ENCODE measurements around the gene DSC1.

Gene DSC1

DNA sequence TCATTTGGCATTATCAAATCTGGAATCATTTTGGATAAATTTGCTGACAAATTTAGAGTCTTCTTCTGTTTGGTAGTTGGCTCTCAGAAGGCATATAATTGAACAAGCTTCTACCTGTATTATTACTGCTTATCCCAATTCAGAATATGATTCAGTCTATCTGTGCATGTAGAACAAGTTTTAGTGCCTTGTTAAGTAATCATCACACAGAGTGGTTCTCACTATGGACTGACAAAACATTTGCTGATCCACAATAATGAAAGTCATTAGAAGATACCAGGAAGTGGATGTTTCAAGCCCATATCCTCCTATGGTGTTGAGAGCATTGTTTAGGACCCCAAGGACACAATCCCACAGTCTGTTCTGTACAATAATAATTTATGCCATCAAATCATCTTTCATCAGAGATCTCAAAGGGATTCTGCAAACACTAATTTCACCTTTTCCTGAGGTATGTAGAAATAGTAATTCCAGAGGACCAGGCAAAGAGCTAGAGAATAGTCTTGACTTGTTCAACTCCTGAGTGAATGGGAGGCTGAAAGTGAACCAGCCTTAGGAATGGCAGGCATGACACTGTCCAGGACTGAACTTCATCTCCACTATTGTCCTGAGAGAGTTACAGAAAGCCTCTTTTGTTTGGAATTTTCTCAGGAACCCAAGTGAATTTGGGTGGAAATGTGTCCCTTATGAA is 29.6 kb upstream of the DSC1 start:
- Histone ChIP-seq H3K4me3 (ENCODE audit: low read depth, low read length) (no peak overlapping the region), H3K27me3 (ENCODE audit: control insufficient read depth, insufficient read depth, low read length) (no peaks in the 10 kb centered on the region), H3K27ac (no peak overlapping the region), H3K4me2 (ENCODE audit: low read length) (no peak overlapping the region), H3K4me1 (peaks cover 3% of the 10 kb centered on the region), H3K9ac (no peak overlapping the region), H3K79me2 (no peaks in the 10 kb centered on the region), H2AFZ (no peak overlapping the region), H3K36me3 (ENCODE audit: control insufficient read depth, insufficient read depth, low read length) (no peaks in the 10 kb centered on the region), H3K9me3 (ENCODE audit: control insufficient read depth, low read length) (no peaks in the 10 kb centered on the region)
- TF ChIP-seq, protein P1, sequence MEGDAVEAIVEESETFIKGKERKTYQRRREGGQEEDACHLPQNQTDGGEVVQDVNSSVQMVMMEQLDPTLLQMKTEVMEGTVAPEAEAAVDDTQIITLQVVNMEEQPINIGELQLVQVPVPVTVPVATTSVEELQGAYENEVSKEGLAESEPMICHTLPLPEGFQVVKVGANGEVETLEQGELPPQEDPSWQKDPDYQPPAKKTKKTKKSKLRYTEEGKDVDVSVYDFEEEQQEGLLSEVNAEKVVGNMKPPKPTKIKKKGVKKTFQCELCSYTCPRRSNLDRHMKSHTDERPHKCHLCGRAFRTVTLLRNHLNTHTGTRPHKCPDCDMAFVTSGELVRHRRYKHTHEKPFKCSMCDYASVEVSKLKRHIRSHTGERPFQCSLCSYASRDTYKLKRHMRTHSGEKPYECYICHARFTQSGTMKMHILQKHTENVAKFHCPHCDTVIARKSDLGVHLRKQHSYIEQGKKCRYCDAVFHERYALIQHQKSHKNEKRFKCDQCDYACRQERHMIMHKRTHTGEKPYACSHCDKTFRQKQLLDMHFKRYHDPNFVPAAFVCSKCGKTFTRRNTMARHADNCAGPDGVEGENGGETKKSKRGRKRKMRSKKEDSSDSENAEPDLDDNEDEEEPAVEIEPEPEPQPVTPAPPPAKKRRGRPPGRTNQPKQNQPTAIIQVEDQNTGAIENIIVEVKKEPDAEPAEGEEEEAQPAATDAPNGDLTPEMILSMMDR (IDR thresholded peaks at IDR 0.05) = no peak

DNA sequence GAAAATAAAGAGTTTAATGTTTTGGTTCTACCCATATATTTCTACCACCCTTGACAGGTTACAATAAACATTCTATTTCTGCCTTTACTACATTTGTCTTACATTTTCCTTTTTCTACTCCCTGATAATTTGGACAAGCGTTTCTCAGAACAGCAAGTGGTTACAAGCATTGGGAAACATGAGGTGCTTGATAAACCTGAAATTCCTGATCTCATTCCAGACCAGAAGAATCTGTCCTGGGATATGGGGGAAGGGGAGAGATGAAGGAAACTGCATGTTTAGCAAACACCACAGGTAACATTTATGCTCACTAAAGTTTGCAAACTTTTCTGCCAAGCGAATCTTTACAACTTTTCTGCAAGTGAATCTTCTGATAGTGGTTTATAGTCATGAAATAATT is 28.3 kb upstream of the DSC1 start:
- Histone ChIP-seq H3K4me2 (ENCODE audit: low read length) (no peak overlapping the region), H3K79me2 (no peaks in the 10 kb centered on the region), H3K27ac (no peak overlapping the region), H3K36me3 (ENCODE audit: control insufficient read depth, insufficient read depth, low read length) (no peaks in the 10 kb centered on the region), H3K27me3 (ENCODE audit: control insufficient read depth, insufficient read depth, low read length) (no peaks in the 10 kb centered on the region), H2AFZ (no peak overlapping the region), H3K9me3 (ENCODE audit: control insufficient read depth, low read length) (no peaks in the 10 kb centered on the region), H3K4me3 (ENCODE audit: low read depth, low read length) (no peak overlapping the region), H3K4me1 (peaks cover 3% of the 10 kb centered on the region), H3K9ac (no peak overlapping the region)
- TF ChIP-seq, protein P1 (IDR thresholded peaks at IDR 0.05) = no peak

DNA sequence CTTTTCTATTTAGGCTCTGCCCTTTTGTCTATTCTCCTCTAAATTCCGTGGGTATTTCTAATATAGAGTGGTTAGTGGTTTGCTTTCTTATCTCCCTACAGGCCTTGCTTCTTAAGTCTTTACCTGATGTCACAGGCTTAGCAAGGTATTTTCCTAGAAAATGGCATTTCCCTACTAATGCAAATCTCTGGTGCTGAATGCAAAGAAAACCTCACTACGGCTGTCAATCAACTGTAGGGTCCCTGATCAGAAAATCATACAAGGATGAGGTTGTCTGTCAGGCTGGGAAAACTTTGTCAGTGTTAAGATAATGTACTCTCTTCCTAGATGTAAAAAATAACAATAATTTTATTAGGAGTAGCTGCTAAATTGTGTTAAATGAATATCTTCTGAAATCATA is 27.1 kb upstream of the DSC1 start:
- no peak overlapping the region for H3K4me3 ChIP-seq (ENCODE audit: low read depth, low read length)
- no peak overlapping the region for H2AFZ ChIP-seq
- no peaks in the 10 kb centered on the region for H3K9me3 ChIP-seq (ENCODE audit: control insufficient read depth, low read length)
- H3K4me1 ChIP-seq = no peaks in the 10 kb centered on the region
- H3K27ac ChIP-seq = no peak overlapping the region
- no peaks in the 10 kb centered on the region for H3K79me2 ChIP-seq
- TF ChIP-seq, protein P1 (IDR thresholded peaks at IDR 0.05) = no peak
- no peaks in the 10 kb centered on the region for H3K36me3 ChIP-seq (ENCODE audit: control insufficient read depth, insufficient read depth, low read length)
- no peaks in the 10 kb centered on the region for H3K27me3 ChIP-seq (ENCODE audit: control insufficient read depth, insufficient read depth, low read length)
- H3K4me2 ChIP-seq (ENCODE audit: low read length) = no peak overlapping the region
- H3K9ac ChIP-seq = no peak overlapping the region

GRCh38 chr18:31185186-31185950 is 22.7 kb upstream of the DSC1 start:
- no peak overlapping the region for H3K4me2 ChIP-seq (ENCODE audit: low read length)
- H3K79me2 ChIP-seq = no peaks in the 10 kb centered on the region
- no peak overlapping the region for H3K27ac ChIP-seq
- H3K27me3 ChIP-seq (ENCODE audit: control insufficient read depth, insufficient read depth, low read length) = no peaks in the 10 kb centered on the region
- H3K4me3 ChIP-seq (ENCODE audit: low read depth, low read length) = no peak overlapping the region
- no peak overlapping the region for H3K9ac ChIP-seq
- H2AFZ ChIP-seq = no peak overlapping the region
- H3K4me1 ChIP-seq = no peaks in the 10 kb centered on the region
- no peaks in the 10 kb centered on the region for H3K36me3 ChIP-seq (ENCODE audit: control insufficient read depth, insufficient read depth, low read length)
- no peaks in the 10 kb centered on the region for H3K9me3 ChIP-seq (ENCODE audit: control insufficient read depth, low read length)
- TF ChIP-seq, protein P1 (IDR thresholded peaks at IDR 0.05) = no peak
